ENCODE data around the gene CRYZL1. TPM values are rescaled to one million over a fixed set of nuclear protein-coding genes. Genes with fewer than 3 reads are reported as not detected.

CRYZL1 gene
- total and polyA plus RNA-seq, 2 donors (not counting 1 experiment from before 2014, with no cell fraction given), result 30.7 to 72.6 TPM

DNA sequence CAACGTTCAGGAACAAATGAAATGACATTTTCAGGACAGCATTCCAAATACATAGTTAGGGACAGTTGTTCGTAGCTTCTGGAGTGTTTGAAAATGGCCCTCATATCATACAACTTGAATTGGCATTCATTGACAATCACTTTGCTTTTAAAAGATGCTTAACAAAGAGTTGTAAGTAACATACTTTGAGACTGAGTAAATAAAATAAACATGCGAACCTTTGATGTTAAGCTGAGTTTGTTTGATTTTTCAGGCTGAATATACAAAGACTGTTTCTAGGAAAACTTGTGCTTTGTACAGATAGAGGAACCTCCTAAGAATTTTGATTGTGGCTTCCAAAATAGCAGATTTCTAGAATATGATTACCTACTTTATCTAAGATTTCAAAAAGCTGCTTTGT lies 46.1 kb upstream of the CRYZL1 start:
- Histone ChIP-seq H4K20me1 (ENCODE audit: control insufficient read depth, extremely low read depth, insufficient read depth, low read length) (no peaks in the 10 kb centered on the region), H3K79me2 (ENCODE audit: control insufficient read depth, insufficient read depth, low read length) (peaks cover 41% of the 10 kb centered on the region), H3K36me3 (ENCODE audit: control insufficient read depth, insufficient read depth, low read length) (no peaks in the 10 kb centered on the region), H3K4me2 (ENCODE audit: extremely low read depth, insufficient read depth, low read length) (no peak overlapping the region), H3K27me3 (ENCODE audit: control insufficient read depth, insufficient read depth, low read length) (no peaks in the 10 kb centered on the region), H3K27ac (ENCODE audit: insufficient read depth, low read length) (no peak overlapping the region), H2AFZ (ENCODE audit: low read length) (no peak overlapping the region), H3K4me3 (replicated peaks in 1 of 4; ENCODE audit: control extremely low read depth in 1 of 4, insufficient read depth in 1 of 4, low read depth in 3 of 4, low read length in 4 of 4) (no peak overlapping the region), H3K9ac (ENCODE audit: insufficient read depth, low read length) (no peak overlapping the region), H3K9me3 (ENCODE audit: control insufficient read depth, insufficient read depth, low read depth, low read length) (no peaks in the 10 kb centered on the region), H3K4me1 (ENCODE audit: control insufficient read depth, extremely low read depth, insufficient read depth, low read length) (peaks cover 19% of the 10 kb centered on the region)
- DNase-seq (ENCODE audit: low read depth in 2 of 2), result no peak
- TF ChIP-seq, protein P1, sequence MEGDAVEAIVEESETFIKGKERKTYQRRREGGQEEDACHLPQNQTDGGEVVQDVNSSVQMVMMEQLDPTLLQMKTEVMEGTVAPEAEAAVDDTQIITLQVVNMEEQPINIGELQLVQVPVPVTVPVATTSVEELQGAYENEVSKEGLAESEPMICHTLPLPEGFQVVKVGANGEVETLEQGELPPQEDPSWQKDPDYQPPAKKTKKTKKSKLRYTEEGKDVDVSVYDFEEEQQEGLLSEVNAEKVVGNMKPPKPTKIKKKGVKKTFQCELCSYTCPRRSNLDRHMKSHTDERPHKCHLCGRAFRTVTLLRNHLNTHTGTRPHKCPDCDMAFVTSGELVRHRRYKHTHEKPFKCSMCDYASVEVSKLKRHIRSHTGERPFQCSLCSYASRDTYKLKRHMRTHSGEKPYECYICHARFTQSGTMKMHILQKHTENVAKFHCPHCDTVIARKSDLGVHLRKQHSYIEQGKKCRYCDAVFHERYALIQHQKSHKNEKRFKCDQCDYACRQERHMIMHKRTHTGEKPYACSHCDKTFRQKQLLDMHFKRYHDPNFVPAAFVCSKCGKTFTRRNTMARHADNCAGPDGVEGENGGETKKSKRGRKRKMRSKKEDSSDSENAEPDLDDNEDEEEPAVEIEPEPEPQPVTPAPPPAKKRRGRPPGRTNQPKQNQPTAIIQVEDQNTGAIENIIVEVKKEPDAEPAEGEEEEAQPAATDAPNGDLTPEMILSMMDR (conservative IDR thresholded peaks at IDR 0.05 in 1 of 2, IDR thresholded peaks at IDR 0.05 in 1 of 2; ENCODE audit: low read depth in 1 of 2, low read length in 2 of 2), result no peak
- TF ChIP-seq EZH2 (IDR thresholded peaks at IDR 0.05; ENCODE audit: low read length, missing control alignments), result no peak

DNA sequence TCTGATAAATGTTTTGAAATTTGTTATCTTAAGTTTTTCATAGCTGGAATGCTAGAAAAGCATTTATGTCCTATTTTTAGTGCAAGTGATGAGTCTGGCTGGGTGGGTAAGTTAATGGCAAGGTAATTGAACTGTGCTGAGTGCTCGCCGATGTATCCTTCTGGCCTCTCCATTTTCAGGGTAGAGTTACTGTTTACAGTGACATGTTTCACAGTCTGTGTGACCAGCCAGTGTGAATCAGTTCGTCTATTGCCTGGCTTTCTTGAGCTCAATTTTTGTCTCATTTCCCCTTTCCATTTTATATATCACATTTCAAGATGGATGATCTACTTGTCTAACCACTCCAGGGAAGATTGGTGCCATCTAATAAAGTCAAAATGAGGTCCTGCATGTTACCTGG lies 44.8 kb upstream of the CRYZL1 start:
- H3K4me3 ChIP-seq (replicated peaks in 1 of 4; ENCODE audit: control extremely low read depth in 1 of 4, insufficient read depth in 1 of 4, low read depth in 3 of 4, low read length in 4 of 4), result no peak overlapping the region
- TF ChIP-seq, protein P1 (conservative IDR thresholded peaks at IDR 0.05 in 1 of 2, IDR thresholded peaks at IDR 0.05 in 1 of 2; ENCODE audit: low read depth in 1 of 2, low read length in 2 of 2), result no peak
- TF ChIP-seq EZH2 (IDR thresholded peaks at IDR 0.05; ENCODE audit: low read length, missing control alignments), result no peak
- peaks cover 37% of the 10 kb centered on the region for H3K79me2 ChIP-seq (ENCODE audit: control insufficient read depth, insufficient read depth, low read length)
- no peaks in the 10 kb centered on the region for H3K9me3 ChIP-seq (ENCODE audit: control insufficient read depth, insufficient read depth, low read depth, low read length)
- H4K20me1 ChIP-seq (ENCODE audit: control insufficient read depth, extremely low read depth, insufficient read depth, low read length), result no peaks in the 10 kb centered on the region
- H3K4me2 ChIP-seq (ENCODE audit: extremely low read depth, insufficient read depth, low read length), result peak overlapping the region; percentile 2
- H3K4me1 ChIP-seq (ENCODE audit: control insufficient read depth, extremely low read depth, insufficient read depth, low read length), result peaks cover 20% of the 10 kb centered on the region
- H2AFZ ChIP-seq (ENCODE audit: low read length), result no peak overlapping the region
- no peak overlapping the region for H3K9ac ChIP-seq (ENCODE audit: insufficient read depth, low read length)
- no peaks in the 10 kb centered on the region for H3K36me3 ChIP-seq (ENCODE audit: control insufficient read depth, insufficient read depth, low read length)
- H3K27me3 ChIP-seq (ENCODE audit: control insufficient read depth, insufficient read depth, low read length), result no peaks in the 10 kb centered on the region
- H3K27ac ChIP-seq (ENCODE audit: insufficient read depth, low read length), result no peak overlapping the region
- DNase-seq (ENCODE audit: low read depth in 2 of 2), result no peak

DNA sequence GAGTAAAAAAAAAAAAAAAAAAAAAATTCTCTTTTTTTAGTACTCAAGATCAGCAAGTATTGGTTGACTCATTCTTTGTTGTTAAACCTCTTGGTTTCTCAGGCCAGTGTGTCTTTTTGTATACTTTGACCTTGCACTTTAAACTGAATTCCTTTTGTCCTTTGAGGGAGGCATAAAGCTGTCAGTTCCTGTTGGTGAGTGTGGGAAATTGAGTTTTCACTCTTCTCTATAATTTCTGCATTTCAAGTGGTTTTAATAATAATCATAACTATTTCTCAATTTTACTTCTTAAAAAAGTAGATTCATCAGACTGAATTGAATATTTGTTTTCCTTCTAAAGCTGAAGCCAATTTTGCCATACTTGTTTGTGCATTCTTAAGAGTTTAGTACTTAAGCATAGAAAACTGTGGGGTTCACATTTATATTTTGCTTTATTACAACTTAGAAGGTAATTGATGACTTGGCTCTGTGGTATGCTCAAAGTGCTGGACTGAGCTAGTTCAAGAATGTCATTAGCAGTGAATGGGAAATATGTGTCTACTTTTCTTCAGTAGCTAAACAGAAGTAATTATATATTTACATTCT lies 44.2 kb upstream of the CRYZL1 start:
- no peaks in the 10 kb centered on the region for H3K9me3 ChIP-seq (ENCODE audit: control insufficient read depth, insufficient read depth, low read depth, low read length)
- peak; percentile 46 to 88 for DNase-seq (ENCODE audit: low read depth in 2 of 2)
- peak overlapping the region; percentile 46 for H3K4me2 ChIP-seq (ENCODE audit: extremely low read depth, insufficient read depth, low read length)
- H3K79me2 ChIP-seq (ENCODE audit: control insufficient read depth, insufficient read depth, low read length), result peaks cover 38% of the 10 kb centered on the region
- H3K4me3 ChIP-seq (replicated peaks in 1 of 4; ENCODE audit: control extremely low read depth in 1 of 4, insufficient read depth in 1 of 4, low read depth in 3 of 4, low read length in 4 of 4), result no peak overlapping the region
- no peaks in the 10 kb centered on the region for H3K27me3 ChIP-seq (ENCODE audit: control insufficient read depth, insufficient read depth, low read length)
- peaks cover 20% of the 10 kb centered on the region for H3K4me1 ChIP-seq (ENCODE audit: control insufficient read depth, extremely low read depth, insufficient read depth, low read length)
- no peaks in the 10 kb centered on the region for H4K20me1 ChIP-seq (ENCODE audit: control insufficient read depth, extremely low read depth, insufficient read depth, low read length)
- H3K27ac ChIP-seq (ENCODE audit: insufficient read depth, low read length), result no peak overlapping the region
- TF ChIP-seq EZH2 (IDR thresholded peaks at IDR 0.05; ENCODE audit: low read length, missing control alignments), result no peak
- TF ChIP-seq, protein P1 (conservative IDR thresholded peaks at IDR 0.05 in 1 of 2, IDR thresholded peaks at IDR 0.05 in 1 of 2; ENCODE audit: low read depth in 1 of 2, low read length in 2 of 2), result no peak
- no peak overlapping the region for H2AFZ ChIP-seq (ENCODE audit: low read length)
- H3K36me3 ChIP-seq (ENCODE audit: control insufficient read depth, insufficient read depth, low read length), result no peaks in the 10 kb centered on the region
- H3K9ac ChIP-seq (ENCODE audit: insufficient read depth, low read length), result no peak overlapping the region
